RWPE2 (cell line): ENCODE results near the gene GBP5.
"Not testable (repeated sequence)": the region's sequence is repeated elsewhere in the genome, so short reads cannot be mapped to it uniquely, and the experiment has no call there.

ENCODE experiments used
- ATAC-seq: fragments of 200-7000 bp; cut with Tn5 transposase; 3 replicates; pipeline ENCODE4 v1.9.1; 2021; ENCODE audit warnings: low read depth
- DNase-seq: peaks from one replicate; pipeline ENCODE4 v3.0.0-alpha.2; 2020; ENCODE audit warnings: low spot score
- H3K27ac ChIP-seq: fragments of 450-650 bp; 2 replicates; pipeline ENCODE4 v1.5.1; 2017; ENCODE audit warnings: mild to moderate bottlenecking; ENCODE audit not compliant: poor library complexity, severe bottlenecking
- H3K27me3 ChIP-seq: fragments of 250-450 bp; sonication (Bioruptor Pico); 2 replicates; pipeline ENCODE4 v1.5.1; 2021; ENCODE audit warnings: mild to moderate bottlenecking, moderate library complexity; ENCODE audit not compliant: insufficient read depth, poor library complexity, severe bottlenecking
- H3K36me3 ChIP-seq: fragments of 250-450 bp; sonication (Bioruptor Pico); 2 replicates; pipeline ENCODE4 v1.5.1; 2020; ENCODE audit warnings: low read depth, mild to moderate bottlenecking, moderate library complexity
- H3K4me1 ChIP-seq: fragments of 250-450 bp; sonication (Bioruptor Pico); 2 replicates; pipeline ENCODE4 v1.5.1; 2021; ENCODE audit warnings: mild to moderate bottlenecking, moderate library complexity; ENCODE audit not compliant: insufficient read depth, poor library complexity, severe bottlenecking
- H3K4me3 ChIP-seq: fragments of 250-450 bp; sonication (Bioruptor Pico); 2 replicates; pipeline ENCODE4 v1.5.1; 2021; ENCODE audit warnings: mild to moderate bottlenecking, moderate library complexity; ENCODE audit not compliant: severe bottlenecking
- H3K9me3 ChIP-seq: fragments of 250-450 bp; sonication (Bioruptor Pico); 2 replicates; pipeline ENCODE4 v1.5.1; 2021; ENCODE audit warnings: mild to moderate bottlenecking, moderate library complexity; ENCODE audit not compliant: severe bottlenecking
- TF ChIP-seq, protein P1 (sequence below): fragments of 450-650 bp; IDR thresholded peaks from one replicate; pipeline ENCODE4 v1.5.1; 2017; ENCODE audit warnings: mild to moderate bottlenecking, moderate library complexity; ENCODE audit not compliant: poor library complexity, severe bottlenecking

Gene GBP5

DNA sequence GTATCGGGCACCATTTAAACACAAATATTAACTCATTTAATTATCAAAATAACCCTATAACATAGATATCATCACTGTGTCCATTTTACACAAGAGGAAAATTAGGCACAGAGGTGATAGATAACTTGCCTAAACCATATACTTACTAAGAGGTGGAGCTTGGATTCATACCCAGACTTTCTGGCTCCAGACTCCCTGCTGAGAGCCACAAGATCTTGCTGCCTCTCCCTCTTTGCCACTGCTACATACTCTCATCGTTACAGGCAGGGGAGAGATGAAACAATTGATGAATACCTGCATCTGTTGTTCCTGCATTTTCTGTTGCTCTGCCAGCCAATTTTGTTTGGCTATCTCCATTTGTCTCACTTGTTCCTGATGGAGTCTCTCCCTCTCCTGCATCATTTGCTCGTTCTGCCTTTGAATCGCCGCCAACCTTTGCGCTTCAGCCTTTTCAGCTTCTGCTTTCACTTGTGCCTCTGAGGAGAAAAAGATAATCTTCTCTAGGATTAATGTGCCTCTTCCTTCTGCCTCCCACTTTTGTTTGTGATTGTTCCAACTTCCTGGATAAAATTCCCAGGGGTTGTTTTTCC, 10.6 kb downstream of the GBP5 start:
- Histone ChIP-seq H3K27me3 (no peaks in the 10 kb centered on the region), H3K9me3 (no peaks in the 10 kb centered on the region), H3K36me3 (no peaks in the 10 kb centered on the region), H3K4me1 (no peaks in the 10 kb centered on the region), H3K27ac (no peak overlapping the region), H3K4me3 (no peak overlapping the region)
- ATAC-seq, result no peak
- DNase-seq, result no peak
- TF ChIP-seq, protein P1, sequence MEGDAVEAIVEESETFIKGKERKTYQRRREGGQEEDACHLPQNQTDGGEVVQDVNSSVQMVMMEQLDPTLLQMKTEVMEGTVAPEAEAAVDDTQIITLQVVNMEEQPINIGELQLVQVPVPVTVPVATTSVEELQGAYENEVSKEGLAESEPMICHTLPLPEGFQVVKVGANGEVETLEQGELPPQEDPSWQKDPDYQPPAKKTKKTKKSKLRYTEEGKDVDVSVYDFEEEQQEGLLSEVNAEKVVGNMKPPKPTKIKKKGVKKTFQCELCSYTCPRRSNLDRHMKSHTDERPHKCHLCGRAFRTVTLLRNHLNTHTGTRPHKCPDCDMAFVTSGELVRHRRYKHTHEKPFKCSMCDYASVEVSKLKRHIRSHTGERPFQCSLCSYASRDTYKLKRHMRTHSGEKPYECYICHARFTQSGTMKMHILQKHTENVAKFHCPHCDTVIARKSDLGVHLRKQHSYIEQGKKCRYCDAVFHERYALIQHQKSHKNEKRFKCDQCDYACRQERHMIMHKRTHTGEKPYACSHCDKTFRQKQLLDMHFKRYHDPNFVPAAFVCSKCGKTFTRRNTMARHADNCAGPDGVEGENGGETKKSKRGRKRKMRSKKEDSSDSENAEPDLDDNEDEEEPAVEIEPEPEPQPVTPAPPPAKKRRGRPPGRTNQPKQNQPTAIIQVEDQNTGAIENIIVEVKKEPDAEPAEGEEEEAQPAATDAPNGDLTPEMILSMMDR, result no peak

DNA sequence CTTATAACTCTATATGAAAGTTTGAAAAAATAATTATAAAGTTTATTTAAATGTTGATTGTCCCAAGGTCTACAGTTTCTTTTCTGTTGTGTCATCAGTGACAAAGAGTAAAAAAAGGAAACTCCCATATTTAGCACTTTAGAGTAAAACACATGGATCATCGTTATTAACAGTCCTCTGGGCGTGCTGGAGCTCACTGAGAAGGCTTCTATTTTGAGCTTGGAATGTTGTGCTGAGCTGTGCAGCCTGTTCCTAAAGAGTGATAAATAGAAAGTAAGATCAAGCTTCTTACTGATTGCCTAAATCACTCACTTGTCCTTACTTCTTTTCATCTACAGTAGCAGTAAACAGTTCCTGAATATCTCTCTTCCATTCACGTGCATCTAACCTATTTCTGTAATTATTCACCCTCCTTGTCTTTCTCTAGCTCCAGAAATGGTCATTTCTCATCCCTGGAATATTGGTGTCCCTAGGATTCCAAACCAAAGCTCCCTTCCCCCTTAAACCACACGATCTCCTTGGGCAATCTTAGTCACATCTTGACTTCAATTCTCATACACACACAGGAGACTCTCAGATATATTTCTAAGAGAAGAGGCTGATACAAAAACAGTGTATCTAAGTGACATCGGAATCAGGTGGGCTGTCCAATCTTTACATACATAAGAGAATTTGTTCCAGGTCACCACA, 11.9 kb downstream of the GBP5 start:
- no peaks in the 10 kb centered on the region for H3K9me3 ChIP-seq
- H3K27ac ChIP-seq, result no peak overlapping the region
- TF ChIP-seq, protein P1, result no peak
- no peak overlapping the region for H3K4me3 ChIP-seq
- DNase-seq (no peak), ATAC-seq (no peak)
- H3K4me1 ChIP-seq, result no peaks in the 10 kb centered on the region
- H3K36me3 ChIP-seq, result no peaks in the 10 kb centered on the region
- no peaks in the 10 kb centered on the region for H3K27me3 ChIP-seq

- ATAC-seq (no peak), DNase-seq (no peak)
- no peaks in the 10 kb centered on the region for H3K36me3 ChIP-seq
- H3K4me3 ChIP-seq, result no peak overlapping the region
- TF ChIP-seq, protein P1, result no peak
- no peak overlapping the region for H3K27ac ChIP-seq
- no peaks in the 10 kb centered on the region for H3K4me1 ChIP-seq
- no peaks in the 10 kb centered on the region for H3K9me3 ChIP-seq
- H3K27me3 ChIP-seq, result no peaks in the 10 kb centered on the region
Observed at GRCh38 chr1:89260042-89260441, 12.6 kb downstream of the GBP5 start.

DNA sequence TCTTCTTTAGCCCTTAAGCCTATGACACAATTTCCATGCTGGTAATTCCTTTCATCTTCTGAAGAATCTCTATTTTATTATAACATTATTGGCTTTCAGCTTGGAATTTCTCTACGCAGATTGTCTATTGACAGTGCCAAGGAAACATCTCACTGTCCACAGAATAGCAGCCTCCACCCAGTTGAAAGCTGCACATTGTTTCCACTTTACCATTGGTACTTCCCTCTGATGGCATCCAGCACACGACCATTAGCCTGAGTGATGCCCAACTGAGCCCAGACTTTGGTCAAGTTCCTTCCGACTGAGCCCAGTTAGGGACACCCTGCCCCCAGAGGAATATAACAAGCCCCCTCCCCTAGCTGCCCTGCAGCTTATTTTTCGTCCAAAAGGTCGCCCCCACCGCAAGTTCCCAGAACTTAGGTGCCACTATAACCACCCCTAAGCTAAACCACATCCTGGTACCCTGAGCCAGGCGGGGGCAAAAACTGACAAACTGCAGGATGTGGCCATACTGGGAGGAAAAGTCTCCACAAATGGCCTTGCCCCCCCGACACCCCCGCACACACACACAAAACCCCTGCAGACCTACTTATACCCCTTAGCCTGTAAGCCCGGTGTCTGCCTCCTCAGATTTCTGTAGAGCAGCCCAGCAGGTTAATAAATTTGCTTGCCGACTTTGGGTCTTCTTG, 13.2 kb downstream of the GBP5 start:
- Histone ChIP-seq H3K9me3 (no peaks in the 10 kb centered on the region), H3K4me1 (no peaks in the 10 kb centered on the region), H3K4me3 (no peak overlapping the region), H3K27ac (no peak overlapping the region), H3K36me3 (no peaks in the 10 kb centered on the region), H3K27me3 (no peaks in the 10 kb centered on the region)
- TF ChIP-seq, protein P1, result no peak
- no peak for DNase-seq
- no peak for ATAC-seq

GRCh38 chr1:89257041-89257440, 15.6 kb downstream of the GBP5 start:
- ATAC-seq, result no peak
- Histone ChIP-seq H3K4me3 (no peak overlapping the region), H3K4me1 (no peaks in the 10 kb centered on the region), H3K27me3 (no peaks in the 10 kb centered on the region), H3K27ac (no peak overlapping the region), H3K9me3 (no peaks in the 10 kb centered on the region), H3K36me3 (no peaks in the 10 kb centered on the region)
- TF ChIP-seq, protein P1, result no peak
- DNase-seq, result no peak

DNA sequence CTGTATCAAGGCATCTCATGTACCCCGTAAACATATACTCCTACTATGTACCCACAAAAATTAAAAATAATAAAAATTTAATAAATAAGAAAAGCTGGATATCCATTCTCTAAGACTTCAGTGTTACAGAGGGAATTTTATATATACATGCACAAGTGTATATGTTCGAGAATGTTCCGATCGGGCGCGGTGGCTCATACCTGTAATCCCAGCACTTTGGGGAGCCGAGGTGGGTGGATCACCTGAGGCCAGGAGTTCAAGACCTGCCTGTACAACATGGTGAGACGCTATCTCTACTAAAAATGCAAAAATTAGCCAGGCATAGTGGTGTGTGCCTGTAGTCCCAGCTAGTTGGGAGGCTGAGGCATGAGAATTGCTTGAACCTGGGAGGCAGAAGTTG, 17.1 kb downstream of the GBP5 start:
- not testable (repeated sequence) for H3K9me3 ChIP-seq, H3K27me3 ChIP-seq, H3K27ac ChIP-seq, DNase-seq, ATAC-seq, H3K4me3 ChIP-seq, H3K4me1 ChIP-seq, H3K36me3 ChIP-seq
